Measurements from ENCODE around the gene PRKCB.

GRCh38 chr16:24123275-24123674, 287.5 kb downstream of the PRKCB start:
- TF ChIP-seq, protein P1, sequence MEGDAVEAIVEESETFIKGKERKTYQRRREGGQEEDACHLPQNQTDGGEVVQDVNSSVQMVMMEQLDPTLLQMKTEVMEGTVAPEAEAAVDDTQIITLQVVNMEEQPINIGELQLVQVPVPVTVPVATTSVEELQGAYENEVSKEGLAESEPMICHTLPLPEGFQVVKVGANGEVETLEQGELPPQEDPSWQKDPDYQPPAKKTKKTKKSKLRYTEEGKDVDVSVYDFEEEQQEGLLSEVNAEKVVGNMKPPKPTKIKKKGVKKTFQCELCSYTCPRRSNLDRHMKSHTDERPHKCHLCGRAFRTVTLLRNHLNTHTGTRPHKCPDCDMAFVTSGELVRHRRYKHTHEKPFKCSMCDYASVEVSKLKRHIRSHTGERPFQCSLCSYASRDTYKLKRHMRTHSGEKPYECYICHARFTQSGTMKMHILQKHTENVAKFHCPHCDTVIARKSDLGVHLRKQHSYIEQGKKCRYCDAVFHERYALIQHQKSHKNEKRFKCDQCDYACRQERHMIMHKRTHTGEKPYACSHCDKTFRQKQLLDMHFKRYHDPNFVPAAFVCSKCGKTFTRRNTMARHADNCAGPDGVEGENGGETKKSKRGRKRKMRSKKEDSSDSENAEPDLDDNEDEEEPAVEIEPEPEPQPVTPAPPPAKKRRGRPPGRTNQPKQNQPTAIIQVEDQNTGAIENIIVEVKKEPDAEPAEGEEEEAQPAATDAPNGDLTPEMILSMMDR (IDR thresholded peaks at IDR 0.05; ENCODE audit: low read depth, low read length), result no peak
- no peak for TF ChIP-seq EZH2phosphoT487 (IDR thresholded peaks at IDR 0.05; ENCODE audit: low read depth)

Measured in OCI-LY3 (cell line).